ENCODE results near the gene SOX10.

SOX10 gene

DNA sequence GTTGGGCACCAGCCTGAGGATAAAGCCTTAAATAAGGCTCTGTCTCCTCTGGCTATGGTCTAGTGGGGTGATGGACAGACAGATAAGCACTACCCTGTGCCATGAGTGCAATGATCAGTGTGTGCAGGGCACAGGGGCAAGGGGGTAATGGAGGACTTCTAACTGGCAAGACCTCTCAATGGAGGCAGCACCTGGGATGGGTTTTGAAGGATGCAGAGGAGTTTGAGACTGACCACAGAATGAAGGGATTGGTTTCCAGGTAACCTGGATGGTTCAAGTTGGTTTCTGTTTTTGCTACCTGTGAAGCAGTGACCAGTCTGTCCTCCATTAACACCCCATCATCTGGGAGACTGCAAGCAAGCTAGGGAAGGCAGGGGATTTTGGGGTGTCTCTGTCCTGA is 45.0 kb upstream of the SOX10 start:
- DNase-seq (ENCODE audit: low read depth), result no peak
- TF ChIP-seq CTCF (IDR thresholded peaks at IDR 0.05; ENCODE audit: control insufficient read depth, extremely low read depth, insufficient read depth), result no peak
- no peak overlapping the region for H3K4me3 ChIP-seq (ENCODE audit: low read depth, low read length)

DNA sequence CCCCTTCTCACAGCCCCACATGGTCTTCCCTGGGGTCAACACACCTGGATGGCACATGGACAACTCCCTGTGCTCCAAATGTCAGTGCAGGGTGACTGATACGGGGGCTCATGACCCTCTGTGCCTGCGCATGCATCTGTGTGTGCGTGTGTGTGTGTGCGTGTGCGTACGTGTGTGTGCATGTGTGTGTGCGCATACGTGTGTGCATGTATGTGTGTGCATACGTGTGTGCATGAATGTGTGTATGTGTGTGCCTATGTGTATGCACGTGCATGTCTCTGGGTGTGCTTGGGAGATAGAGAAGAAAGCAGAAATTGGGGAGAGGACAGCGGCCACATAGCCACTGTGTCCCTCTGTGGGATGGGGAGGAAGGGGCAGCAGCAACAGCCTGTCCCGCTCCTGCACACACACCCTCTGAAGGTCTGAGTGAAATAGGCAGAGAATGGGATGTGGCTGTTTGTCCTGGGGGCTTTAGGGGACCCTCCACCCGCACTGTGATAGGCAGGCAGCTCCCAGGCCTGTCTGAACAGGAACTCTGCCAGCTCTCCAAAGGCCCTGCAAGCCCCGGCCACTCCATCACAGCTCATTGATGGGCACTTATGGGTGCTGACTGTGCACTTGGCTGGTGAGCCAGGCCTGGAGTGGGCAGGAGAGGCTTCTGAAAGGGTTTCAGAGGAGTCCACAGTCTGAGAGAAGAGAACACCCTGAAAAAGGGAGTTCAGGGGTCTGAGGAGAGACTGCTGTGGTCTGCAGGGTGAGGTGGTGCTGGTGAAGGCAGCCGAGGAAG is 44.2 kb upstream of the SOX10 start:
- TF ChIP-seq CTCF (IDR thresholded peaks at IDR 0.05; ENCODE audit: control insufficient read depth, extremely low read depth, insufficient read depth), result no peak
- DNase-seq (ENCODE audit: low read depth), result no peak
- no peak overlapping the region for H3K4me3 ChIP-seq (ENCODE audit: low read depth, low read length)

DNA sequence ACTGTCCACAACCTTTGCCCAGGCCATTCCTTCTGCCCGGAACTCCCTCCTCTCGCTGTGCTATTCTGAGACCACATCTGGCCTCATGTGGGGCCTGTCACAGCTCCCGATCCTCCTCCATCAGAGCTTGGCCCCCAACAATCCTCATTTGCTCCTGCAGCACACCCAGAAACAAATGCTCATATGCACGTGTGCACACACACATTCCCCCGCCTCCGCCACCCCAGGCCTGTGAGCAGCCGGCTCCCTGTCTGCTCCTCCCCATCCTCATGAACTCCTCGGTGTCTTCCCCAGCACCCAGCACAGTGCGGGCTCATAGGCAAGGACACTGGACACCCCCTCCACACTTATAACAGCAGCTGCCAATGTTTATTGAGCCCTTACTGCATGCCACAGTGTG is 43.1 kb upstream of the SOX10 start:
- H3K4me3 ChIP-seq (ENCODE audit: low read depth, low read length), result no peak overlapping the region
- no peak for DNase-seq (ENCODE audit: low read depth)
- no peak for TF ChIP-seq CTCF (IDR thresholded peaks at IDR 0.05; ENCODE audit: control insufficient read depth, extremely low read depth, insufficient read depth)

- no peak for TF ChIP-seq CTCF (IDR thresholded peaks at IDR 0.05; ENCODE audit: control insufficient read depth, extremely low read depth, insufficient read depth)
- no peak overlapping the region for H3K4me3 ChIP-seq (ENCODE audit: low read depth, low read length)
- no peak for DNase-seq (ENCODE audit: low read depth)
Measured at GRCh38 chr22:38026130-38027111, 42.1 kb upstream of the SOX10 start.

GRCh38 chr22:38025514-38025913 is 41.2 kb upstream of the SOX10 start:
- no peak overlapping the region for H3K4me3 ChIP-seq (ENCODE audit: low read depth, low read length)
- no peak for TF ChIP-seq CTCF (IDR thresholded peaks at IDR 0.05; ENCODE audit: control insufficient read depth, extremely low read depth, insufficient read depth)
- no peak for DNase-seq (ENCODE audit: low read depth)

DNA sequence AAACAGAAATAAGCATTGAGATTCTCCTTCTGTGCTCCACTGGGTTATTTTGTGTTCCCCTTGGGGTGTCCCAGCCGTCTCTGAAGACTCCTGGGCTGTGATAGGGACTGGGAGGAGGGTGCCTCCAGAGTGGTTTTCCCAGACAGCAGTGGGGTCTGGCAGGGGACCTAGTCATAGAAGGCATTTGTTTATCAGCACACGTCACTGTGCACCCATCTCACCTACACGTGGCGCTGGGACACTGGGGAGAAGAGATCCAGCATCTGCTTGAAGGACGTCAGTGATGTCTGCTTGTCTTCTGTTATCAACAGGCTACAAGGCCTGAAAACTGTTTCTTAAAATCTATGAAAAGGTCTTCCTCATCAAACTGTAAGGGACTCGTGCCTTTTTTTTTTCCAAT is 38.7 kb upstream of the SOX10 start:
- H3K4me3 ChIP-seq (ENCODE audit: low read depth, low read length), result no peak overlapping the region
- TF ChIP-seq CTCF (IDR thresholded peaks at IDR 0.05; ENCODE audit: control insufficient read depth, extremely low read depth, insufficient read depth), result no peak
- DNase-seq (ENCODE audit: low read depth), result no peak
